GM12875 (cell line): ENCODE data around the gene ANKRD23.

ENCODE experiments used
- H3K4me3 ChIP-seq: one replicate; pipeline ENCODE4 v1.5.1; 2011; ENCODE audit warnings: low read depth, low read length, control low read depth
- TF ChIP-seq, protein P1 (sequence below): IDR thresholded peaks from 2 replicates; pipeline ENCODE4 v1.5.1; 2011; ENCODE audit warnings: low read depth, mild to moderate bottlenecking, control low read depth, inconsistent platforms, low read length, moderate library complexity, borderline replicate concordance; ENCODE audit not compliant: insufficient read depth

The ANKRD23 gene

DNA sequence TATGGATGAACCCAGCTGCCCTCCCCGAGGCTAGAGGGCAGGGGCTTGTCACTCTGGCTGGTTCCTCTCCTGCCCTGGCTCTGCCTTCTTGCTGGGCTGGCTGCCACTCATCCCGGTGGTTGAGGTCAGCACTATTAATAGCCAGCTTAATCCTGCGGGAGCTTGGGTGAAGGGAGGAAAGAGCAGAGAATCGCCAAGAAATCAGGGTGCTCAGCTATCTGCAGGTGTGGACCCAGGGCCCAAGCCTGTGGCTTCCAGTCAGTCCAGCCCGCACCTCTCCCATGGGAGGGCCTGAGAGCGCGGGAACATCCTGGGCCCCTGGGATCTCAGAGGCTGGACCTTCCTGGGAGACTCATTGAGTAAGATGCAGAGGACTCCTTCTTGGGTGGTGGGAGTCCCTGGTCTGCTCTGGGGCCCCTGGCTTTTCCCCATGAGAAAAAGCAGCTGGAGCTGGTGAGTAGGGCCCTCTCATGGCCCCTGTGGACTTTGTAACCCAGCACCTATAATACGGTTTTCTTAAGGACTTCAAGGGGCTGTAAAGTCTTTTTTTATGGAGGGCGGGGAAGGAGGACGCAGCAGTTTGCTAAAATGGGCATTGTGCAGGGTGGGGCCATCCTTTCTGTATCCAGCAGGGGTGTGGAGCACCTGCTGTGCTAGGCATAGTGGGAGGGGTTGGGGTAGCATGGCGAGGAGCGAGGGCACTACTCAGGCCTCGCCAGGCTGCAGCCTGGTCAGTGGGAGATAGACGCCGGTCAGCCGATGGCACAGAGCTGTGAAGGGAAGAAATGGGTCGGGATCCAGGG is 55.2 kb downstream of the ANKRD23 start:
- H3K4me3 ChIP-seq = no peak overlapping the region
- TF ChIP-seq, protein P1, sequence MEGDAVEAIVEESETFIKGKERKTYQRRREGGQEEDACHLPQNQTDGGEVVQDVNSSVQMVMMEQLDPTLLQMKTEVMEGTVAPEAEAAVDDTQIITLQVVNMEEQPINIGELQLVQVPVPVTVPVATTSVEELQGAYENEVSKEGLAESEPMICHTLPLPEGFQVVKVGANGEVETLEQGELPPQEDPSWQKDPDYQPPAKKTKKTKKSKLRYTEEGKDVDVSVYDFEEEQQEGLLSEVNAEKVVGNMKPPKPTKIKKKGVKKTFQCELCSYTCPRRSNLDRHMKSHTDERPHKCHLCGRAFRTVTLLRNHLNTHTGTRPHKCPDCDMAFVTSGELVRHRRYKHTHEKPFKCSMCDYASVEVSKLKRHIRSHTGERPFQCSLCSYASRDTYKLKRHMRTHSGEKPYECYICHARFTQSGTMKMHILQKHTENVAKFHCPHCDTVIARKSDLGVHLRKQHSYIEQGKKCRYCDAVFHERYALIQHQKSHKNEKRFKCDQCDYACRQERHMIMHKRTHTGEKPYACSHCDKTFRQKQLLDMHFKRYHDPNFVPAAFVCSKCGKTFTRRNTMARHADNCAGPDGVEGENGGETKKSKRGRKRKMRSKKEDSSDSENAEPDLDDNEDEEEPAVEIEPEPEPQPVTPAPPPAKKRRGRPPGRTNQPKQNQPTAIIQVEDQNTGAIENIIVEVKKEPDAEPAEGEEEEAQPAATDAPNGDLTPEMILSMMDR = no peak
